HG02588 (cell line): ENCODE results near the gene MUL1.

Experiments
- ATAC-seq: cut with Tn5 transposase; IDR thresholded peaks from one replicate; pipeline ENCODE4 v1.9.1; 2021; ENCODE audit warnings: mild to moderate bottlenecking, moderate library complexity; ENCODE audit not compliant: unreplicated experiment

The MUL1 gene

DNA sequence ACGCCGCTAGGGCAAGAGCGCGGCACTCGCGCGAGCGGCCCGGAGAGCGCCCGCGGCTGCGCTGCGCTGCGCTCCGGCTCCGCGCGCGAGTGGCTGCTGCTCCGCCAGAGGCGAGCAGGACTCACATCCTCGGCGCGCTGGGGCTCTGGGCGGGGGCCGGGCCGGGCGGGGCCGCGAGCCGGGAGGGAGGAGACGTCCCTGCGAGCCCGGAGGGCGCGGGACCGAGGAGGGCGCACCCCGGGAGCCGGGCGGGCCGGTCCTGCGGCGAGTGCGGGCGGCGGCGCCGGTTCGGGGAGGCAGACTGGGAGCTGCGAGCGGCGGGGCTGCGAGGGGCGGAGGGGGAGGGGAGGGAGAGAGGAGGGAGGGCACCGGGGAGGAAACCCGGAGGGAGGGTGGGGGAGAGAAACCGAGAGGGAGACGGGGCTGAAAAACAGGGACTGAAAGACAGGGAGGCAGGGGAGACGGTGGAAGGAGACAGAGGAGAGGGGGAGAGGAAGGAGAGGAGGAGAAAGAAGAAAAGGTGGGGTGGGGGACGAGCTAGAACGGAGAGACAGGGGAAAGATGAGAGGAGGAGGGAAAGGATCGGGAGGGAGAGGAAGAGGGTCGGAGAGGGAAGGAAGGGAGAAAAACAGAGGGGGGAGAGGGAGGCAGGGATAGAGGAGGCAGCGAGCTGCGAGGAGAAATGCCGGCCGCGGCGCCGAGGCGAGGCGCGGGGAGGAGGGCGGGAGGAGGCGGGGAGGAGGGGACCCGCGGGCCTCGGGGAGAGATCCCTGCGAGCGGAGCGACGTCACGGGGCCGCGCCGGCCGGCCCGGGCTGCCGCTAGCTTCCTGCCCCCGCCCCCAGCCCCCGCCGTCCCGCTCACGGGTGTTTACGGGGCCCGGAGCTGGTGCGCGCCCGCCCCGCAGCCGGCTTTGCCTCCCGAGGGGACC, 22.2 kb downstream of the MUL1 start, which contains the start of gene CAMK2N1:
Gene CAMK2N1, minus strand, starts transcription at position 684 of the 930 bp plus-strand sequence. CDS start 831 bp downstream, outside the sequence.
- ATAC-seq, result no peak

DNA sequence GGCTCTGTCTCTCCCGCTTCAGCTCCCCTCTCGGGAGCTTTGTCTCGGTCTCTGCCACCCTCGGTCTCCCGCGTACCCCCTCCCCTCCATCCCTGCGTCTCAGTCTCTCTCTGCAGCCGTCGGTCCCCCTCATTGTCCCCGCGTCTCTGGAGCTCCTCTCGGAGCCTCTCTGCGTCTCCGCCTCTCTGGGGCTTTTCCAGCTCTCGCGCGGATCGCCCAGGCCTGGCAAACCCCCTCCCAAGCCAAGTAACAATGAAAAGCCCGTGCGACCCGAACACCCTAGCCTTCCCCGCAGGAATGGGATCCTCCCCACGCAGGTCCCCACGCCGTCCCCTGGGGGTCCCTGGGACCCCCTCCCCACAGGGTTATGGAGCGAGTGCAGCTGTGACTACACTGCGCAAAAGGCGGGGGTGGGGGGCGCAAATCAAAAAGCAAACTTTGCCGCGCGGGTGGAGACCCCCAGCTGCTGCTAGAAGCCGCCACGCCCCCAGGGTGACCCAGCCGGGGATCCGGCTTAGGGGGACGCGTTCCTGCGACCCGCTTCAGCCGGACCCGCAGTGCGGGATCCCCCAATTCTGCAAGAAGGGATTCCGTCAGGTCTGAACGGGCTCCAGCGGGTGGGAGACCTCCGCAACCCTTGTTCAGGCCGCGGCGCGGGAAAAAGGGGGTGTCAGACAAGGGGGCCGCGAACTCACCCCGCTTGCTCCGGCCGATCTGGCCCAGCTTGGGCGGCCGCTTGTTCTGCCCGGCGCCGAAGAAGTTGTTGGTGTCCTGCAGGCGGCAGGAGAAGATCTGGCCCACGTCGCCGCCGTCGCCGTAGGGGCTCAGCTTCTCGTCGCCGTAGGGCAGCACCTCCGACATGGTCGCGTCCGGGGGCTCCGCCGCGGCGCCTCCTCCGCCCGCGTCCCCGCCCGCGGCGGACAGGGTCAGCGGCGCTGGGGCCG, 23.2 kb downstream of the MUL1 start:
- ATAC-seq, result no peak

DNA sequence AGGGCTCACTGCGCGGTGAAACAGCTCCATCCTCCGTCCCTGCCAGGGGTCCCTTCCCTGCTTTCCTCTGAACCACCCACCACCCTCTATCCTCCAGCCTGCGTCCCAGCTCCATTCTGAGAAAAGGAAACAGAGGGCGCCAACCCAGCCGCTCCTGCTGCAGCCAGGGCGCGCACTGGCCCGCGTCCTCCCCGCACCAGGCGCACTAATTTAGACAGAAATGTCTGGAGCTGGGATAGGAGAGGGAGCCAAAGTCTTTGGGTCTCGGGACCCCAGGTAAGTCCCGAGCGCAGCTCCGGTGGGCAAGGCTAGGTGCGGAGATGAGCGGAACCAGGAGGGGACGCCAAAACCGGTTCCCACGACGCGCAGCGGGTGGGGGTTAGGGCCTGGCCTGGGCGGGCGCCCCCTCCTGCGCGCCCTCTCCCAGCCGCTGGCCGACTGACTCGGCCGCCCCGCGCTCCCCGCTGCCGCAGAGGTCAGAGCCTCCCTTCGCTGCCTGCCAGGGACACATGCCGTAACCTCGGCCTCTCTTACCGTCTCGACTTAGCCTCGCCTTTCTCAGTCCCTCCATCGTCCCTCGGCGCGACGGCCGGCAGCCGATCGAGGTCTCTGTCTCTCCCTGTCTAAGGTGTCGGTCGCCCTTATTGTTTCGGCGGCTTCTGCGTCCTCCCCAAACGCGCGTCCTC, 24.0 kb downstream of the MUL1 start:
- no peak for ATAC-seq

DNA sequence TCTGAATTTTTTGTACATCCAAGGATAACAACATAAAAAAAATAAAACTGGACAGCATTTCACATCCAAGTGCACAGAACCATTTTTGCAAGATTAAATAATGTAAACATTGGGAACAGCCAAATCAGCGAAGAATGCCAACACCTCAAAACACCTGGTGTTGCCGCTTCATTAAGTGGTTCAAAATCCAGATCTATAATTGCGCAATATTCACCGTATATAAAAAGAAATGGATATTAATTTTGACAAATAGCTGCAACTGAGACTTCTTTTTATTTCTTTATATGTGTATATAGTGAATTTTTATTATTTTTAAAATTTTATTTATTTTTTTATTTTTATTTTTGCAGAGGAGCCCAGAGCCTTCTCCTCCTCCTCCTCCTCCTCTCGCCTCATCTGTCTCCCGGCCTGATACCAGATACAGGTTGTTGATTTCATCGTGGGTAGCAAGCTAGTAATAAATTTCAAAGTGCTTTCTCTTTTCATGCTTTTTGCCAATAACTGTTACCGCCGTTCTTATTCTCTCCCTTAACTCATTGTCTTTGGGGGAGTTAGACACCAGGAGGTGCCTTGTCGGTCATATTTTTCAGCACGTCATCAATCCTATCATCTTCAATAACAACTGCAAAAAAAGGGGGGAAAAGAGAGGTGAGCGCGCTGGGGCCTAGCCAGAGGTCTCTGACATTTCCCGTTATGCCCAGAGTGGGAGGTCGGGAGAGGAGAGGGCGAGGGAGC, 24.7 kb downstream of the MUL1 start:
- no peak for ATAC-seq

DNA sequence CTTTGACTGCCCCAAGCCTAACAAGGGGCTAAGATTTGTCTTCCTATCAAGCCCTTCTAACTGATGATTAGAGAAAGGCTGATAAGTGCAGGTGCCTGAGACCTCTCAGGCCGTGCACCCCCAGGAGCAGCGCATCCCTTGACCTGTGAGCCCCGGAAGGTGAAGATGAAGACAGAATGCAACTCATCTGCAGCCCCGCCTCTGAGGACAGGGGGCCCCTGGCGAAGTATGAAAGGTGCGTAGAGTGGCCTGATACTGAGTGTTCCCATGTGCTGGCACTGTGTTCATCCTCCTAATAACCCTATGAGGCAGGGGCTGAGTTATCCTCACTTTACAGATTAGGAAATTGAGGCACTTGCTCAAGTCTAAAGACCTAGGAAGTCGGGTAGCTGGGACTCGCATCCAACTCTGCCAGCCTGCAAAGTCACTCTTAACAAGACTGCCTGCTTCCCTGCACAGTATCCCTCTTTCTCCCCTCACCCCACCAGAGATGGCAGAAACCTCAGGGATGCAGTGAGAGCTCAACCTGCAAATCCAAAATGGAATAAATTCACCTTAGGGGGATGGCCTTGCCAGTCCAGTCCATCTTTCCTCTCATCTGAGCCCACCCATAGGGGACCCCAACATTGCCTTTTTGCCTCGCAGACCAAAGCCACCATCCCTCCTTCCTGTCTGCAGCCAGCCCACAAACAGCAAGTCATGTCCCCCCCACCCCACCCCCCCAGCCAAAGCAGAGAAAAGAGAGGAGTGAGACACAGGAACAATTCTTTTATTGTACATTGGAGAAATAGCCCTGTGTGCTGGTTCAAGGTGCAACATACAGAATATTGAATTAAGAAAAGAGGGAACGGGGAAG, 26.1 kb downstream of the MUL1 start:
- ATAC-seq, result no peak

DNA sequence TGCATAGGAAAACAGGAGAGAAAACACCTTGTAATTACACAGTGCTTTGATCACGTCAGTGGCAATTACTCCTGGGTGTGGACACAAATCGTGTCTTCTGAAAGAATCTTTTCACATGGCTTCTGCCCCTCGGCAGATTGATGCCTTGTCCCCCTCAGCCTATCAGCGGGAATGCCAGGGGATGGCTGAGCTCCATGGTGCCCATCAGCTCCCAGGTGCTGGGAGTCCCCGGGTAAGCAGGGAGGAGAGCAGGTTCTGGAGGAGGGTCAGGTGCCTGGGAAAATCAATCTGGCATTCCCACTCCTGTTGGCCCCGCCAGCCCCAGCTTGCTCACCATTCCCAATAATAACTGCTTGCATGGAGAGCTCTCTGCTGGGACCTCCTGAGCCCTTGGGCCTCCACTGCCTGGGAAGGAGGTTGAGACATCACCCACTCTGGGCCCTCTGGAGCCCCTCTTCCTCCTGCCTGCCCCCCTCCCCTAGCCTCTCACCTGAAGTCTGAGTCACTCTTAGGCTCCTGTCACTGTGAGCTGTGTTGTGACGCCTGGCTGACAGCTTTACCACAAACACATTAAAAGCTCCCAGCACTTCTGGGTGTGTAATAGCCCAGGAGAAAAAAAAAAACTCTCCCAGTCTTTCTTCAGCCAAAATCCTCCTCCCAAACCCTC, 26.9 kb downstream of the MUL1 start:
- ATAC-seq, result no peak

DNA sequence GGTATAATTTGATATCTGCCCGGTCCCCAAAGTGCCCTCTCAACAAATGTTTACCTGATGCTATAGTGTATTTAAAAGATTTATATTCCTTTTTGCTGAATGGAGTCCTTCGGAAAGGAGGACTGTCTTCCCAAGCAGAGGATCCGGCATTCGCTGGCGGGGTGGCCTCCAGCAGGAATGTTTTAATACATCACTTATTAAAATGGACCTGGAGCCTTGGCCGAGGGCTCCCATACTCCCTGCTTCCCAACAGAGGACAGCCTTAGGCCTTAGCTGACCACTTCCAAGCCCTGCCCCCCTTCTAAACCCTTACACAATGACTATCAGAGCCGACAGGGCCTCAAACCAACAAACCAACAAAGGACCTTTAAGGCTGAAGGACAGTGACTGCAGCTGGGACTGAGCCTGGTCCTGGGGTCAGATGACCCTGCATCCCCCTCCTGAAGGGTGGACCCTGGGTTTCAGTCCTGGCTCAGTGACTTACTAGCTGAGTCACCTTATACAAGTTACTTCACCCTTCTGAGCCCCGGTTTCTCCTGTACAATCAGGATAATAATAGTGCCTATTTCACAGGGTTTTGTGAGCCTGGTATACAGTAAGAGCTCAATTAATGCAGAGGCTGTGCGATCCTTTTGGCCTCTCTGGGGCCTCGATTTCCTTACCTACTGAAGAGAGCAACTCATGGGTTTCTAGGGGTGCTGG, 27.6 kb downstream of the MUL1 start:
- ATAC-seq, result no peak

DNA sequence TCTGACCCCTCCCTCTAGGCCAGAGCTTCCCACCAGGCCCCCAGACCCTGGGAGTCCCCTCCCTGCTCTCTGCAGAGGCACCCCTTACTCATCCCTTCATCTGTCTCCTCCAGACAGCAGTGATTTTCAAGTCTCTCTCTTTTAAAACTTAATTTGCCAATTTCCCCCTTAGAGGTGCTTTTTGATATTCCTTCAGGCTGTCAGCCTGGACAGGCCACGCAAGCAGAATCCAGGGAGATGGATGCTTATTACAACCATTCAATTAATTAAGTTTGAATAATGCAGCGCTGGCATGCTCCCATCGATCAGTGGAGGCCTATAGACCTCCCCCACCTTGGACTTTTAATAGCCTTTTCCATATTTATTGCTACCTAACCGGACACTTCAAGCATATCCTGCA, 28.1 kb downstream of the MUL1 start:
- no peak for ATAC-seq

DNA sequence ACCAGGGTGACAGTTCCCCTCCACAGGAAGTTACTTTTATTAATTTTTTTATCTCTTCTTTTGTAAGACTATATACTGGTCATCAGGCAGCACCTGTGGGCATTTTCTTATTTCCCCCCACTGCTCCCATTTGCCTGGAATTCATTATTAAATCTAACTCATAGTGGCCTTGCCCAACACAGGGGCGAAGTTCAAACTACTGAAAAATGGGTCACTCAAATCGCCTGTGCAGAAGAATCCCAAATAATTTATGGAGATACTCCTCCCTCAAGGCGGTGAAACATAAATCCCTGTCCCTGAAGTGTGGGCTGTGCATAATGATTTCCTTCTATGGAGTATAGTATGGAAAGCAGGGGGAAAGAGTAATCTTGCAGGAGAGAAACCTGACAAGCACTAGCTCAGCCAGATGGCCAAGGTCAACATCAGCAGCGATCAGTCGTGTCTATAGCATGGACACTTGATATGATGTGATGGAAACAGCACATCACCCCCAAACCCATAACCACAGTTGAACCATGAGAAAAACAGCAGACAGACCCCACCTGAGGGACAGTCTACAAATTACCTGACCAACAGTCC, 29.8 kb downstream of the MUL1 start:
- ATAC-seq, result no peak

DNA sequence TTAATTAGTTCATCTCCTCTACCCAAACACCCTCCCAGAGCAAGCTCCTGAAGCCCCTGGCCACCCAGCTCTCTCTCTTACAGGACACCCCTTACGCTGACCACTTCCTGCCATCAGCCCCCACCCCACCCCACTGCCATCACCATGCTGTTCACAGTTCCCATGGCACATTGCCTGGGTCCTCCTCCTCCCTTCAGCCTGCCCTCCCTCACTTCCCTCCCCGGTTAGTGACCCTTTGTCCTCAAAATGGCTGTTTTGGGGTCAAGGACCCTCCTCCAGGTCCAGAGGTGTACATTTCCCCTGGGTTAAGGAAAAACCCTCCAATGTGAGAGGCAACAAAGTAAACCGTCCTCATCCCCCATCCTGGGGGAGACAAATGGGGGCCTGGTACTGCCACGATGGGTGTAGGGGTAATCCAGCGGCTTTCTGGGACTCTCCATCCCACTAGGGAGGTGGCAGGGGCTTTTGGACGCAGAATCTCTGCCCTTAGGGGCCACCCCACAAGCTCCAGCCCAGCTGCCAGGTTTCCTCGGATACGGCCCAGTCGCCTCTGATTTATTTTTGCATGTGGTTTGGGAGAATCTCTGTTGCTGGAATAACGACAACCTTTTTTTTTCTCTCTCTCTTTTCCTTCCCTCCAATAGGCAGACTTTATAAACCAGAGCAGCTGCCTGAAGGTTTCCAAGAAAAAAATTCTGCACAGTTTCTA, 30.4 kb downstream of the MUL1 start:
- no peak for ATAC-seq

DNA sequence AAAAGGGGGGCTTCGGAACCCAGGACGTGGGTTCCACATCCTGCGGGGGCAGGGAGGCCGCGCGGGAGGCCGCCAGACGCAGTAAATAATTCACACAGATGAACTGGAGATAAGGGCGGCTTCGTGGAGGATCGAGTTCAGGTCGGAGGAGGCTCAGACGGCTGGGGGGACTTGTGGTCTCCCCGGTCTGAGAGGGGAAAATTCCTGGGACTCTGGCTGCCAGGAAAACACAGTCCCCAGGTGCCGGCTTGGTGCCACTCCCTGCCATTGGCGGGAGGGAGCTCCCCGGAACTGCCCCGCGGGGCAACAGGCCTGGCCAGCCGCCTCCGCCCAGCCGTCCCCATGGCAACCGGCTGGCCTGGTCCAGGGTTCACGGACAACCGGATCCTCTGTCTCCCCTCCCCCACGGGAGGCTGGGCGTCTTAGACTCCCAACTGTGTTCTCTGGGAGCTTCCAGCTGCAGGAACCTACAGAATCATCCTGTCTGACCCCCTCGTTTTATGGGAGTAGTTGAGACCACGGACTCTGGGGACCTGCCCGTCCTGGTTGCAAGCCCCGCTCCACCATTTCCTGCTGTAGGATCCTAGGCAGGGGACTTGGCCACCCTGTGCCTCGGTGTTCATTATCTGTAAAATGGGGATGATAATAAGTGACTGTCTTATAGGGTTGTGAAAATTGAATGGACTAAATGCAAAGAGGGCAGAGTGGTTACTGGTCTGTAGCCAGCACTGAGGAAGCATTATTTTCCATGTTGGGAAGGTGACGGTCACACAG, 31.5 kb downstream of the MUL1 start:
- ATAC-seq, result no peak

DNA sequence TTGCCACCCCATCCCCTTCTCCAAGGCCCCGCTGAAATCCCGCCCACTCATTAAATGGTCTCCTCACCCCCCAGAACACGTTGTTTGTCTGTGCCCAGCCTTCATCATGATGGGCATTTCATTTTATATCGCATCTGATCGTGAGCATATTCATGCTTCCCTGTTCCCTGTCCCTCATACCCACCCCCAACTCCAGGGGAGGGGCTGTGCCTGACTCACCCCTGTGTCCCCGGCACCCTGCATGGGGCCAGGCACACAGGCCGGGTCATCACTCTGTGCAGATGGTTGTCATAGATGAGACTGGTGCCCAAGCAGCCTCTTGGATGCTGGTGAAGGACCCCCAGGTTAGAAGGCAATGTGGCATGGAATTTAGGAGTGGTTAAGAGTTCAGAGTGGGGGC, 33.0 kb downstream of the MUL1 start:
- no peak for ATAC-seq

DNA sequence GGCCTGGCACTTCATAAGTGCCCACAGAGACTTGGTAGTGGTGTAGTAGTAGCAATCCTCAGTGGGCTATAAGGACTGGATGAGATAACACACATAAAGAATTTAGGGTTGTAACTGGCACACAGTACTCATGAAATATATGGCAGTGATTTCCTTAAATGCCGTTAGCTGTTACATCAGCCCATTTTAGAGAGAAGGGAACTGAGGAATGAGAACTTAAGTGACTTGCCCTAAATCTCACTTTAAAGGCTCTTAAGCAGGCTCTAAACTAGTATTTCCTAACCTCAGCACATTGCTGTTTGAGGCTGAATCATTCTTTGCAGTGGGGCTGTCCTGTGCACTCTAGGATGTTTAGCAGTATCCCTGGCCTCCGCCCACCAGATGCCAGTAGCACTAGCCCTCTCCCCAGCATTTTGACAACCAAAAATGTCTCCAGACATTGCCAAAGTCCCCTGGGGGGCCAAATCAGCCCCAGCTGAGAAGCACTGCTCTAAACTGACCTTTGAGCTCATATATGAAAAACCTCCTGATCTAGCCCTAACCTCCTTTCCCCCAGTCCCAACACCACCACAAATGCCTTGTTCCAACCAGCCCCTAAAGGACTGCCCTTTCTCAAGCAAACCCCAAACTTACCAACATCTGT, 33.5 kb downstream of the MUL1 start:
- no peak for ATAC-seq

DNA sequence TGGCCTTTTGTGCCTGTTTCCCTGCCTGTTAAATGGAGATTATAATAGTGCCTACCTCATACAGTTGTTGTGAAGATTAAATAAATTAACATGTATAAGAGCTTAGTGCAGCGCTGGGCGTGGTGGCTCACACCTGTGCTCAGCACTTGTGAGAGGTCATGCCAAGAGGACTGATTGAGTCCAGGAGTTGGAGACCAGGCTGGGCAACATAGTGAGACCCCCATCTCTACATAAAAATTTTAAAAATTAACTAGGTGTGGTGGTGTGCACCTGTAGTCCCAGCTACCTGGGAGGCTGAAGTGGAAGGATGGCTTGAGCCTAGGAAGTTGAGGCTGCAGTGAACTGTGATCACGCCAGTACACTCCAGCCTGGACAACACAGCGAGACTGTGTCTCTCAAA, 34.1 kb downstream of the MUL1 start:
- ATAC-seq, result no peak

DNA sequence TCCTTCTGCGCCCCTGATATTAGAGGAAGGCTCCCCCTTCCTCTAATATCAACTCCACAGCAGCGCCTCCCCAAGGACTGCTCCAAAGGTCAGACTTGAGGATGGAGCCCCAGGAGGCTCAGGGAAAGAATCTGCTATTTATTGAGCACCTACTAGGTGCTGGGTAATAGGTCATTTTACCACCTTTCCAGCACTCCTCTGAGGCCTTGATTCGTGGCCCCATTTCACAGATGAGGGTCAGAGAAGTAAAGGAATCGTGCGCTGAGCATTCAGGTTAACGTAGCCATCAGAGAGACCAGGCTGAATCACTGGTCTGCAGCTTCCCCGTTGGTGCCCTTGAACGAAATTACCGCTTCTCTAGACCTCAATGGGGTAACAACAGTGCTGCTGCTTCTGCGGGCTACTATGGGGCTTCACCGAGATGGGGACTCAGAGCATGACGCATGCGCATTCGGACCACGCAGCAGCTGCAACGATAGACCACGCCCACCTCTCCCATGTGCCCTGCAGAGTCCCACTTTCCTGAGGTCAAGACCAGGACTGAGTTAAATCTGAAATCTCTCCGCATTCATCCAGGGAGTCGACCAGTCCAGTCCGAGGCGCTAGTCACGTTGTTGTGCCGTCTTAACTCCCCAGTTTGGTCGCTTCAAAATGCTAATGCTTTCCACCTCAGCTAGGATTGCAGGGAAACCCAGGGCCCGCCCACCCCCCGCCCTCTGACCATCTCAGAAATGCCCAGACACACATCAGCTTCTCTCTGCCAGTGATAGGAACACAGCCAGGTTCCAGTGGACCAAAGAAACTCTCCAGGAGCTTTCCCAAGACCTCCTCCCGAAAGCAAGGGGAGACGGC, 34.9 kb downstream of the MUL1 start:
- no peak for ATAC-seq
